ENCODE measurements around the gene PADI6.

The PADI6 gene

GRCh38 chr1:17363771-17364170 is 8.2 kb upstream of the PADI6 start:
- no peaks in the 10 kb centered on the region for H3K9me3 ChIP-seq (ENCODE audit: control insufficient read depth, insufficient read depth, low read depth, low read length)
- POLR2A ChIA-PET: no interaction called here
- no peaks in the 10 kb centered on the region for H3K4me1 ChIP-seq (ENCODE audit: control insufficient read depth, insufficient read depth, low read length)
- TF ChIP-seq ZNF654 (tag by site-specific recombination; IDR thresholded peaks at IDR 0.05; ENCODE audit: low read depth) (no peak), FEZF1 (tag by site-specific recombination; IDR thresholded peaks at IDR 0.05) (no peak), ZNF133 (tag by site-specific recombination; IDR thresholded peaks at IDR 0.05) (no peak)
- TF ChIP-seq, protein P1, sequence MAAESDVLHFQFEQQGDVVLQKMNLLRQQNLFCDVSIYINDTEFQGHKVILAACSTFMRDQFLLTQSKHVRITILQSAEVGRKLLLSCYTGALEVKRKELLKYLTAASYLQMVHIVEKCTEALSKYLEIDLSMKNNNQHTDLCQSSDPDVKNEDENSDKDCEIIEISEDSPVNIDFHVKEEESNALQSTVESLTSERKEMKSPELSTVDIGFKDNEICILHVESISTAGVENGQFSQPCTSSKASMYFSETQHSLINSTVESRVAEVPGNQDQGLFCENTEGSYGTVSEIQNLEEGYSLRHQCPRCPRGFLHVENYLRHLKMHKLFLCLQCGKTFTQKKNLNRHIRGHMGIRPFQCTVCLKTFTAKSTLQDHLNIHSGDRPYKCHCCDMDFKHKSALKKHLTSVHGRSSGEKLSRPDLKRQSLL (tag by site-specific recombination; IDR thresholded peaks at IDR 0.05): no peak
- no peaks in the 10 kb centered on the region for H3K36me3 ChIP-seq (ENCODE audit: control insufficient read depth in 2 of 2, insufficient read depth in 1 of 2, low read length in 2 of 2)
- H3K27ac ChIP-seq (ENCODE audit: extremely low read depth, low read depth, low read length): no peak overlapping the region
- CTCF ChIA-PET: no interaction called here
- no peak overlapping the region for H3K4me3 ChIP-seq (ENCODE audit: low read depth, low read length)

DNA sequence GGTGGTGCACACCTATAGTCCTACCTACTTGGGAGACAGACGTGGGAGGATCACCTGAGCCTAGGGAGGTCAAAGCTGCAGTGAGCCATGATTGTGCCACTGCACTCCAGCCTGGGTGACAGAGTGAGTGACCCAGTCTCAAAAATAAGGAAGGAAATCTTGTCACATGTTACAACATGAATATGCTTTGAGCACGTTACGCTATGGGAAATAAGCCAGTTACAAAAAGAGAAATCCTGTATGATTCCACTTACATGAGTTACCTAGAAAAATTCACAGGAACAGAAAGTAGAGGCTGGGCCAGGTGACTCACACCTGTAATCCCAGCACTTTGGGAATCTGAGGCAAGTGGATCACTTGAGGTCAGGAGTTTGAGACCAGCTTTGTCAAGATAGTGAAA is 6.7 kb upstream of the PADI6 start:
- TF ChIP-seq, protein P2, sequence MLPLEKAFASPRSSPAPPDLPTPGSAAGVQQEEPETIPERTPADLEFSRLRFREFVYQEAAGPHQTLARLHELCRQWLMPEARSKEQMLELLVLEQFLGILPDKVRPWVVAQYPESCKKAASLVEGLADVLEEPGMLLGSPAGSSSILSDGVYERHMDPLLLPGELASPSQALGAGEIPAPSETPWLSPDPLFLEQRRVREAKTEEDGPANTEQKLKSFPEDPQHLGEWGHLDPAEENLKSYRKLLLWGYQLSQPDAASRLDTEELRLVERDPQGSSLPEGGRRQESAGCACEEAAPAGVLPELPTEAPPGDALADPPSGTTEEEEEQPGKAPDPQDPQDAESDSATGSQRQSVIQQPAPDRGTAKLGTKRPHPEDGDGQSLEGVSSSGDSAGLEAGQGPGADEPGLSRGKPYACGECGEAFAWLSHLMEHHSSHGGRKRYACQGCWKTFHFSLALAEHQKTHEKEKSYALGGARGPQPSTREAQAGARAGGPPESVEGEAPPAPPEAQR (tag by site-specific recombination; IDR thresholded peaks at IDR 0.05): no peak
- TF ChIP-seq ZNF624 (tag by site-specific recombination; IDR thresholded peaks at IDR 0.05) (no peak), ZNF560 (tag by site-specific recombination; IDR thresholded peaks at IDR 0.05; ENCODE audit: borderline replicate concordance) (no peak), YY1 (tag by site-specific recombination; IDR thresholded peaks at IDR 0.05) (no peak), BCL11A (tag by site-specific recombination; IDR thresholded peaks at IDR 0.05; ENCODE audit: low read depth) (no peak), ZNF239 (tag by site-specific recombination; IDR thresholded peaks at IDR 0.05) (no peak), ZNF248 (tag by site-specific recombination; IDR thresholded peaks at IDR 0.05) (no peak), ZNF558 (tag by site-specific recombination; IDR thresholded peaks at IDR 0.05) (no peak), ZNF629 (tag by site-specific recombination; IDR thresholded peaks at IDR 0.05) (no peak), SP2 (tag by site-specific recombination; IDR thresholded peaks at IDR 0.05) (no peak), ZNF169 (tag by site-specific recombination; IDR thresholded peaks at IDR 0.05) (no peak), ZNF211 (tag by site-specific recombination; IDR thresholded peaks at IDR 0.05; ENCODE audit: low read depth) (no peak), ZNF148 (tag by site-specific recombination; IDR thresholded peaks at IDR 0.05; ENCODE audit: borderline replicate concordance) (no peak), ZNF621 (tag by site-specific recombination; IDR thresholded peaks at IDR 0.05) (no peak)
- TF ChIP-seq, protein P3, sequence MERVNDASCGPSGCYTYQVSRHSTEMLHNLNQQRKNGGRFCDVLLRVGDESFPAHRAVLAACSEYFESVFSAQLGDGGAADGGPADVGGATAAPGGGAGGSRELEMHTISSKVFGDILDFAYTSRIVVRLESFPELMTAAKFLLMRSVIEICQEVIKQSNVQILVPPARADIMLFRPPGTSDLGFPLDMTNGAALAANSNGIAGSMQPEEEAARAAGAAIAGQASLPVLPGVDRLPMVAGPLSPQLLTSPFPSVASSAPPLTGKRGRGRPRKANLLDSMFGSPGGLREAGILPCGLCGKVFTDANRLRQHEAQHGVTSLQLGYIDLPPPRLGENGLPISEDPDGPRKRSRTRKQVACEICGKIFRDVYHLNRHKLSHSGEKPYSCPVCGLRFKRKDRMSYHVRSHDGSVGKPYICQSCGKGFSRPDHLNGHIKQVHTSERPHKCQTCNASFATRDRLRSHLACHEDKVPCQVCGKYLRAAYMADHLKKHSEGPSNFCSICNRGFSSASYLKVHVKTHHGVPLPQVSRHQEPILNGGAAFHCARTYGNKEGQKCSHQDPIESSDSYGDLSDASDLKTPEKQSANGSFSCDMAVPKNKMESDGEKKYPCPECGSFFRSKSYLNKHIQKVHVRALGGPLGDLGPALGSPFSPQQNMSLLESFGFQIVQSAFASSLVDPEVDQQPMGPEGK (tag by site-specific recombination; IDR thresholded peaks at IDR 0.05): no peak
- Histone ChIP-seq H3K4me3 (ENCODE audit: low read depth, low read length) (no peak overlapping the region), H3K36me3 (ENCODE audit: control insufficient read depth in 2 of 2, insufficient read depth in 1 of 2, low read length in 2 of 2) (no peaks in the 10 kb centered on the region), H3K27ac (ENCODE audit: extremely low read depth, low read depth, low read length) (no peak overlapping the region), H3K4me1 (ENCODE audit: control insufficient read depth, insufficient read depth, low read length) (no peaks in the 10 kb centered on the region), H3K9me3 (ENCODE audit: control insufficient read depth, insufficient read depth, low read depth, low read length) (no peaks in the 10 kb centered on the region)
- CTCF ChIA-PET: no interaction called here
- POLR2A ChIA-PET: no interaction called here
